Measurements from ENCODE around the gene GREB1. TPM values are rescaled to one million over a fixed set of nuclear protein-coding genes. Genes with fewer than 3 reads are reported as not detected.

The GREB1 gene
- total and polyA plus RNA-seq, 2 of the 13 experiments (the other 11 are each of a cell fraction or from before 2014, with no cell fraction given): 31.3 to 61.2 TPM

DNA sequence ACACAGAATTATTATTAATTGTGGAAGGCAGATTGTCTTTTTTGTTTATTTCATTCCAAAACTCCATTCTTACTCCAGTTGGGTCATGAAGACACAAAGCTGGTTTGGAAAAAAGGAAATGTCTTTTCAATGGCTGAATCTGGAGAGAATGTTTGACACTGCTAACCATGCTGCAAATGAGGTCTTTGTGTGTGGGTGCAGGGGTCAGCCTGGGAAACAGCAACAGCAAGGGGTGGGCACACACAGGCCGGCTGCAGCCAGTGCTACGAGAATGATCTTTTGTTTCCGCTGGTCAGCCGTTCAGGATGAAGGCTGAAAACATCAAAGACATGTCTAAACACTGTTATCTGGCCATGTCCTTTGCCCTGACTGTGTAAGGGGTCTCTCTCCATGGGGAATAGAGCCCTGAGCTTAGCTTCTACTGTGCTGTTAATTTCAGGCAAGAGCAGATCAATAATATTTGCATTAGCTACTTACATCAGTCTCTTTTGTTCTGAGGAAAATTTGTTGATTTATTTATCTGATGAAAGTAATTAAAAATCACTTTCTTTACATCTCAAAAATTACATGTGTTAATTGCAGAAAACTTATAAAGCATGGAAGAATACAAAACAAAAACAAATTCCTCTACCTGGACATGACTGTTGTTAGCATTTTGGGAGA, 34.6 kb upstream of the GREB1 start:
- H3K36me3 ChIP-seq (replicated peaks in 1 of 2; ENCODE audit: control insufficient read depth in 1 of 2, insufficient read depth in 2 of 2, low read length in 2 of 2): peaks cover 2 to 3% of the 10 kb centered on the region in 2 experiments; a peak in 4 of 5 replicates
- CTCF ChIA-PET (ENCODE audit: low intra/inter-chr PET ratio, low total read pairs): no interaction called here
- H4K20me1 ChIP-seq (ENCODE audit: insufficient read depth, low read length): no peaks in the 10 kb centered on the region
- FAIRE-seq (peak; percentile 99), DNase-seq (ENCODE audit: low spot score) (peak; percentile 100), ATAC-seq (peak; percentile 96)
- peak overlapping the region; percentile 90 for H3K9ac ChIP-seq (ENCODE audit: insufficient read depth, low read depth, low read length)
- no peak overlapping the region for H2AFZ ChIP-seq (ENCODE audit: low read length)
- POLR2A ChIA-PET: interaction anchor here (0.6 to 6.5 kb wide), 24 partner anchors 8 to 686 kb away, joined by 3 to 102 read pairs (median 5); partner anchors contain the start of genes GREB1 and PDIA6
- peak overlapping the region; percentile 35 to 70 (median 46); a peak in 5 of 6 replicates for H3K4me3 ChIP-seq (replicated peaks in 1 of 3; ENCODE audit: insufficient read depth in 1 of 3, low read depth in 2 of 3, low read length in 3 of 3)
- peaks cover 97% of the 10 kb centered on the region for H3K4me1 ChIP-seq (ENCODE audit: insufficient read depth, low read length)
- peak overlapping the region; percentile 98 for H3K4me2 ChIP-seq (ENCODE audit: low read depth, low read length)
- no peaks in the 10 kb centered on the region for H3K27me3 ChIP-seq (ENCODE audit: control insufficient read depth in 1 of 2, insufficient read depth in 2 of 2, low read length in 2 of 2)
- in situ Hi-C loops (cut with HindIII; ENCODE audit: extremely low pct_ligation_motif_present, low pct_unique_long_range_greater_than_20kb) (loop anchor here (5.0 kb wide), 1 partner anchor 38 kb away; no protein-coding TSS in a partner anchor), intact Hi-C loops (cut with micrococcal nuclease; ENCODE audit: unreplicated experiment) (loop anchor here (1.0 to 2.0 kb wide), 4 partner anchors 8 to 85 kb away; no protein-coding TSS in a partner anchor)
- 0% methylated on average over 4 of the region's 4 CpGs for WGBS (ENCODE audit: low lambda C conversion rate)
- H3K9me3 ChIP-seq (ENCODE audit: low read length): peaks cover 8% of the 10 kb centered on the region; the same call in 1 of the 2 replicates
- peaks cover 85% of the 10 kb centered on the region for H3K79me2 ChIP-seq (ENCODE audit: insufficient read depth, low read length)
- H3K27ac ChIP-seq (ENCODE audit: extremely low read length, insufficient read depth, low read length): peak overlapping the region; percentile 98
- no TSS peak for BruUV-seq (replicated peaks)
- TF ChIP-seq ATF7 (IDR thresholded peaks at IDR 0.05) (peak; percentile 44), ATF7 (CRISPR knock-in tag; IDR thresholded peaks at IDR 0.05) (peak; percentile 87), MTF1 (CRISPR knock-in tag; IDR thresholded peaks at IDR 0.05) (no peak), TEAD3 (CRISPR knock-in tag; optimal IDR thresholded peaks at IDR 0.05; ENCODE audit: borderline replicate concordance) (peak; percentile 97), ZC3H4 (CRISPR knock-in tag; IDR thresholded peaks at IDR 0.05; ENCODE audit: borderline replicate concordance) (peak; percentile 36; the same call in 1 of the 2 replicates), ZIK1 (CRISPR knock-in tag; IDR thresholded peaks at IDR 0.05; ENCODE audit: borderline replicate concordance, low read depth) (no peak), NBN (conservative IDR thresholded peaks at IDR 0.05) (no peak), ZNF776 (CRISPR knock-in tag; IDR thresholded peaks at IDR 0.05) (no peak), ESRRA (CRISPR knock-in tag; IDR thresholded peaks at IDR 0.05; ENCODE audit: low read depth) (peak; percentile 89), ZSCAN31 (CRISPR knock-in tag; IDR thresholded peaks at IDR 0.05; ENCODE audit: low read depth) (peak; percentile 94), KAT7 (CRISPR knock-in tag; IDR thresholded peaks at IDR 0.05; ENCODE audit: borderline replicate concordance) (peak; percentile 98), ZNF138 (CRISPR knock-in tag; IDR thresholded peaks at IDR 0.05; ENCODE audit: low read depth) (0 out of 2 replicates have a peak, but pooled peaks have one; percentile 71), CBX2 (IDR thresholded peaks at IDR 0.05; ENCODE audit: low read depth, low read length) (no peak), CBX2 (CRISPR knock-in tag; IDR thresholded peaks at IDR 0.05; ENCODE audit: low read depth) (peak; percentile 80; the same call in 1 of the 2 replicates), ZNF772 (CRISPR knock-in tag; IDR thresholded peaks at IDR 0.05) (peak; percentile 91)
- TF ChIP-seq, protein P1, sequence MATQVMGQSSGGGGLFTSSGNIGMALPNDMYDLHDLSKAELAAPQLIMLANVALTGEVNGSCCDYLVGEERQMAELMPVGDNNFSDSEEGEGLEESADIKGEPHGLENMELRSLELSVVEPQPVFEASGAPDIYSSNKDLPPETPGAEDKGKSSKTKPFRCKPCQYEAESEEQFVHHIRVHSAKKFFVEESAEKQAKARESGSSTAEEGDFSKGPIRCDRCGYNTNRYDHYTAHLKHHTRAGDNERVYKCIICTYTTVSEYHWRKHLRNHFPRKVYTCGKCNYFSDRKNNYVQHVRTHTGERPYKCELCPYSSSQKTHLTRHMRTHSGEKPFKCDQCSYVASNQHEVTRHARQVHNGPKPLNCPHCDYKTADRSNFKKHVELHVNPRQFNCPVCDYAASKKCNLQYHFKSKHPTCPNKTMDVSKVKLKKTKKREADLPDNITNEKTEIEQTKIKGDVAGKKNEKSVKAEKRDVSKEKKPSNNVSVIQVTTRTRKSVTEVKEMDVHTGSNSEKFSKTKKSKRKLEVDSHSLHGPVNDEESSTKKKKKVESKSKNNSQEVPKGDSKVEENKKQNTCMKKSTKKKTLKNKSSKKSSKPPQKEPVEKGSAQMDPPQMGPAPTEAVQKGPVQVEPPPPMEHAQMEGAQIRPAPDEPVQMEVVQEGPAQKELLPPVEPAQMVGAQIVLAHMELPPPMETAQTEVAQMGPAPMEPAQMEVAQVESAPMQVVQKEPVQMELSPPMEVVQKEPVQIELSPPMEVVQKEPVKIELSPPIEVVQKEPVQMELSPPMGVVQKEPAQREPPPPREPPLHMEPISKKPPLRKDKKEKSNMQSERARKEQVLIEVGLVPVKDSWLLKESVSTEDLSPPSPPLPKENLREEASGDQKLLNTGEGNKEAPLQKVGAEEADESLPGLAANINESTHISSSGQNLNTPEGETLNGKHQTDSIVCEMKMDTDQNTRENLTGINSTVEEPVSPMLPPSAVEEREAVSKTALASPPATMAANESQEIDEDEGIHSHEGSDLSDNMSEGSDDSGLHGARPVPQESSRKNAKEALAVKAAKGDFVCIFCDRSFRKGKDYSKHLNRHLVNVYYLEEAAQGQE (IDR thresholded peaks at IDR 0.05; ENCODE audit: borderline replicate concordance in 1 of 2, low read depth in 1 of 2, low read length in 2 of 2): peak in 1 of 2 experiments; percentile 78; a peak in 2 of 4 replicates
- TF ChIP-seq, protein P2, sequence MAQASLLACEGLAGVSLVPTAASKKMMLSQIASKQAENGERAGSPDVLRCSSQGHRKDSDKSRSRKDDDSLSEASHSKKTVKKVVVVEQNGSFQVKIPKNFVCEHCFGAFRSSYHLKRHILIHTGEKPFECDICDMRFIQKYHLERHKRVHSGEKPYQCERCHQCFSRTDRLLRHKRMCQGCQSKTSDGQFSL (CRISPR knock-in tag; IDR thresholded peaks at IDR 0.05): peak; percentile 72; the same call in 1 of the 2 replicates
- TF ChIP-seq, protein P3, sequence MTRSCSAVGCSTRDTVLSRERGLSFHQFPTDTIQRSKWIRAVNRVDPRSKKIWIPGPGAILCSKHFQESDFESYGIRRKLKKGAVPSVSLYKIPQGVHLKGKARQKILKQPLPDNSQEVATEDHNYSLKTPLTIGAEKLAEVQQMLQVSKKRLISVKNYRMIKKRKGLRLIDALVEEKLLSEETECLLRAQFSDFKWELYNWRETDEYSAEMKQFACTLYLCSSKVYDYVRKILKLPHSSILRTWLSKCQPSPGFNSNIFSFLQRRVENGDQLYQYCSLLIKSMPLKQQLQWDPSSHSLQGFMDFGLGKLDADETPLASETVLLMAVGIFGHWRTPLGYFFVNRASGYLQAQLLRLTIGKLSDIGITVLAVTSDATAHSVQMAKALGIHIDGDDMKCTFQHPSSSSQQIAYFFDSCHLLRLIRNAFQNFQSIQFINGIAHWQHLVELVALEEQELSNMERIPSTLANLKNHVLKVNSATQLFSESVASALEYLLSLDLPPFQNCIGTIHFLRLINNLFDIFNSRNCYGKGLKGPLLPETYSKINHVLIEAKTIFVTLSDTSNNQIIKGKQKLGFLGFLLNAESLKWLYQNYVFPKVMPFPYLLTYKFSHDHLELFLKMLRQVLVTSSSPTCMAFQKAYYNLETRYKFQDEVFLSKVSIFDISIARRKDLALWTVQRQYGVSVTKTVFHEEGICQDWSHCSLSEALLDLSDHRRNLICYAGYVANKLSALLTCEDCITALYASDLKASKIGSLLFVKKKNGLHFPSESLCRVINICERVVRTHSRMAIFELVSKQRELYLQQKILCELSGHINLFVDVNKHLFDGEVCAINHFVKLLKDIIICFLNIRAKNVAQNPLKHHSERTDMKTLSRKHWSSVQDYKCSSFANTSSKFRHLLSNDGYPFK (CRISPR knock-in tag; IDR thresholded peaks at IDR 0.05; ENCODE audit: borderline replicate concordance): peak; percentile 34; the same call in 1 of the 2 replicates

All from HepG2 (cell line).